ENCODE data around the gene CCNQ. TPM values are rescaled to one million over a fixed set of nuclear protein-coding genes. Genes with fewer than 3 reads are reported as not detected.

The CCNQ gene
- total RNA-seq, 1 donor from 2014 or later: 15.3 TPM

GRCh38 chrX:153599192-153600031 is 473 bp upstream of the CCNQ start:
- DNase-seq (ENCODE audit: low spot score): peak; percentile 80
- peaks cover 2% of the 10 kb centered on the region for H3K27me3 Mint-ChIP-seq (ENCODE audit: unreplicated experiment)
- no peak overlapping the region for H3K27ac Mint-ChIP-seq (ENCODE audit: unreplicated experiment)
- H3K4me3 Mint-ChIP-seq (ENCODE audit: unreplicated experiment): peak overlapping the region; percentile 83
- TF ChIP-seq CTCF (IDR thresholded peaks at IDR 0.05; ENCODE audit: unreplicated experiment): no peak
- peaks cover 6% of the 10 kb centered on the region for H3K36me3 Mint-ChIP-seq (ENCODE audit: low read depth, unreplicated experiment)
- no peaks in the 10 kb centered on the region for H3K9me3 Mint-ChIP-seq (ENCODE audit: unreplicated experiment)
- H3K4me1 Mint-ChIP-seq (ENCODE audit: unreplicated experiment): peaks cover 6% of the 10 kb centered on the region

- Mint-ChIP-seq H3K36me3 (ENCODE audit: low read depth, unreplicated experiment) (peaks cover 13% of the 10 kb centered on the region), H3K27me3 (ENCODE audit: unreplicated experiment) (peaks cover 2% of the 10 kb centered on the region), H3K4me1 (ENCODE audit: unreplicated experiment) (peaks cover 6% of the 10 kb centered on the region), H3K4me3 (ENCODE audit: unreplicated experiment) (peak overlapping the region; percentile 89), H3K9me3 (ENCODE audit: unreplicated experiment) (no peaks in the 10 kb centered on the region), H3K27ac (ENCODE audit: unreplicated experiment) (no peak overlapping the region)
- TF ChIP-seq CTCF (IDR thresholded peaks at IDR 0.05; ENCODE audit: unreplicated experiment): no peak
- no peak for DNase-seq (ENCODE audit: low spot score)
Measured at GRCh38 chrX:153596981-153597750, 1.8 kb downstream of the CCNQ start.

- H3K27ac Mint-ChIP-seq (ENCODE audit: unreplicated experiment): peak overlapping the region; percentile 64
- H3K4me3 Mint-ChIP-seq (ENCODE audit: unreplicated experiment): peak overlapping the region; percentile 42
Measured at GRCh38 chrX:153595859-153596857, 2.8 kb downstream of the CCNQ start.

GRCh38 chrX:153595387-153595786 is 3.6 kb downstream of the CCNQ start:
- peaks cover 6% of the 10 kb centered on the region for H3K4me1 Mint-ChIP-seq (ENCODE audit: unreplicated experiment)
- no peaks in the 10 kb centered on the region for H3K27me3 Mint-ChIP-seq (ENCODE audit: unreplicated experiment)
- no peaks in the 10 kb centered on the region for H3K9me3 Mint-ChIP-seq (ENCODE audit: unreplicated experiment)
- H3K4me3 Mint-ChIP-seq (ENCODE audit: unreplicated experiment): no peak overlapping the region
- H3K27ac Mint-ChIP-seq (ENCODE audit: unreplicated experiment): no peak overlapping the region
- peaks cover 13% of the 10 kb centered on the region for H3K36me3 Mint-ChIP-seq (ENCODE audit: low read depth, unreplicated experiment)
- TF ChIP-seq CTCF (IDR thresholded peaks at IDR 0.05; ENCODE audit: unreplicated experiment): no peak
- DNase-seq (ENCODE audit: low spot score): no peak

More at GRCh38 chrX:153595859-153596857, 2.8 kb downstream of the CCNQ start:
- H3K27me3 Mint-ChIP-seq (ENCODE audit: unreplicated experiment): no peaks in the 10 kb centered on the region
- H3K9me3 Mint-ChIP-seq (ENCODE audit: unreplicated experiment): no peaks in the 10 kb centered on the region
- H3K36me3 Mint-ChIP-seq (ENCODE audit: low read depth, unreplicated experiment): peaks cover 13% of the 10 kb centered on the region
- no peak for DNase-seq (ENCODE audit: low spot score)
- TF ChIP-seq CTCF (IDR thresholded peaks at IDR 0.05; ENCODE audit: unreplicated experiment): no peak
- peaks cover 6% of the 10 kb centered on the region for H3K4me1 Mint-ChIP-seq (ENCODE audit: unreplicated experiment)
